NOMO-1 (cell line): Measurements from ENCODE around the gene ARHGAP24.
"Not testable (repeated sequence)": the region's sequence is repeated elsewhere in the genome, so short reads cannot be mapped to it uniquely, and the experiment has no call there.

Source experiments
- DNase-seq, 2 experiments: peaks; one replicate each; lab custom pipeline; 2025; ENCODE audit not compliant: unreplicated experiment in 2 of 2; lab: John Stamatoyannopoulos, UW

ARHGAP24 gene

DNA sequence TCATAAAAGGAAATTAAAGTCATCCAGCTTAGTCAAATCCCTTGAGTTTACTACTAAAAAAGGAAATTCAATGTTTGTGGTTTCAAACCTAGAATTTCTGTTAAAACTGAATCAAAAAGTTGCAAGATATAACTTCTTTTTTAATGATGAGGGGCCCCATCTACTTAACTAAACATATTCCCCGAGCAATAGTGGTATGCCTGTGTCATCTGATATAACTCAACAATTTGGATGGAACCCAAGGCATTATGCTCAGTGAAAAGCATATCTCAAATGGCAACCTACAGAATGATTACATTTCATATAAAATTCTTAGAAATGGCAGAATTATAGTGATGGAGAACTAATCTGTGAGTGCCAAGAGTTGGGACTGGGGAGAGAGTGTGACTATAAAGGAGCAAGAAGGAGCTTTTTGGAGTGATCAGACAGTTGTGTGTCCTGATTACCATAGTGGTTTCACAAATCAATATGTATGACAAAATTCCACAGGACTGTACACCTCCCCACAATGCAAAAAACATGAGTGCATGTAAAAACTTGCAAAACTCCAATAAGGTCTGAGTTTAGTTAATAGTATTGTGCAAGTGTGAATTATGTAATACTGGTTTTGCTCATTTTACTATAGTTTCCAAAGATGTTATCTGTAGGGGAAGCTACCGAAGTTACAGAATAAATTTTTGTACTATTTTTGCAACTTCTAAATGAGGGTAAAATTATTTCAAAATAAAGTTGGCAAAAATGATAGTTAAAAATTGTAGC lies 323.2 kb downstream of the ARHGAP24 start:
- DNase-seq, result peak; percentile 26 to 69

DNA sequence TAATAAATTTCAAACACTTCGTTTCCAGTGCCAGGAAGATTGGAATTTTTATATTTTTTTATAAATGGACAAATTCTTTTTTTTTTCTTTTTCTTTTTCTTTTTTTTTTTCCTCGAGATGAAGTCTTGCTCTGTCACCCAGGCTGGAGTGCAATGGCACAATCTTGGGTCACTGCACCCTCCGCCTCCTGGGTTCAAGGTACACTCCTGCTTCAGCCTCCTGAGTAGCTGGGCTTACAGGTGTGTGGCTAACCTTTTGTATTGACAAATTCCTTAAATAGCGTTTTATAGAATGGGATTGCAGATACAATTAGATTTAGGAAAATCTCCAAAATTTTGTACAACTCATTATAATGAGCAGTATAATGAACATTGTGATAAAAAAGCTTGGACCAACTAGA lies 328.9 kb downstream of the ARHGAP24 start:
- DNase-seq, result no peak

DNA sequence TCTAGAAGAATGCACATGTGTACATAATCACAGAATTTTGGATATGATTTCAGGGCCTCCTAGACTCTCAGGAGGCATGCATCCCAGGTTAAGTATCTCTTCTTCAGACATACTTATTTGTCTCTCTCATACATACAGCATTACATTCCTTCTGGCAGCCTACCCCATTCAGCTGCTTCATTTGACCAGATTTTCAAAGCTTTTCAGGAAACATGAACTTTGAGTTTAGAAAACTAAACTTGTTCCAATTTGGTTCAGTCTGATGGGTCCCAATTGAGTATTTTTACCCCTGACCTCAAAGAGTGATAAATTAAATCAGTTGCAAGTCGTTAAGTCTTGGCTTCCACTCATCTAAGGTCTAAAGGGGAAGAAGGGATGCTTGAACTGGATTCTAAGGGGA lies 330.9 kb downstream of the ARHGAP24 start:
- DNase-seq, result no peak

DNA sequence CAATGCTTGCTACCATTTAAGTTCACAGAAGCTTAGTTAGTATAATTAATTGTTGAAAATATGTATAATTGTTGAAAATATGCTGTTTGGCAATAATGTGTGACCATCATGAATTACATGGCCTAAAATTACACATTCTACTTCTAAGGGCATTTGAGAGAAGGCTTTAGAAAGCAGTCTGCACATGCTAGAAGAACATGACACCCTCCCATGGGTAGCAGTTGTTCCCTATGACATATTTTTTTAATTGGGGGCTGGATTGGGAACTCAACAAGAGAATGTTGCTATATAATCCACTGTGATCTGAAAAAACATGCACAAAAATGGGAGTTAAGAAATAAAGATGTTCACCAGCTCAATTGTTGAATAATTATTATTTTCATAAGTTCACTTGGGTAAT lies 331.4 kb downstream of the ARHGAP24 start:
- no peak for DNase-seq

DNA sequence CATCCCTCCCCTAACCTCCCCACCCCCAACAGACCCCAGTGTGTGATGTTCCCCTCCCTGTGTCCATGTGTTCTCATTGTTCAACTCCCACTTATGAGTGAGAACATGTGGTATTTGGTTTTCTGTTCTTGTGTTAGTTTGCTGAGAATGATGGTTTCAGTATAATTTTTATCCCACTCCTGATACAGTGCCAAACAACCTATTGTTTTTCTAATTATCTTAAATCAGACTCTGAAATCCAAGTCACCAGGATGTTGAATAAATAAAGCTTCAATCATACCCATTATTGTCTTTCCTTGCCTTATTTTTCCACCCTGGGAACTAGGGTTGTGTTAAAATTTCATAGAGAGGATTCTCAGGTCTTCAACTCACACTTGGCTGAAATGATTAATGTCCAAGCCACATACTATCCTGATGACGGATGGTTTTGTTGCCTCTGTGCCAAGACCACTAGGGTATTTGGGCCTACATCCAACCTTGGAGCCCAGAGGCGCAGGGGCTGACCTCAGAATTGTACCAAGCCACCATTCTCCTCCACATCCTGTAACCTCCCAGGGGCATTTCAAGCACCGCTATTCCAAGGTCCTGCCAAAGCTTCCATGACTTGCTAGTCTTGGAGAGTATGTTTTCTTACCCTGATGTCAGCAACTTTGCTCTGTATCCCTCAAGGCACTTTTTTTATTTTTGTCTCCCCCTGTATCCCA lies 332.4 kb downstream of the ARHGAP24 start:
- DNase-seq, result no peak

DNA sequence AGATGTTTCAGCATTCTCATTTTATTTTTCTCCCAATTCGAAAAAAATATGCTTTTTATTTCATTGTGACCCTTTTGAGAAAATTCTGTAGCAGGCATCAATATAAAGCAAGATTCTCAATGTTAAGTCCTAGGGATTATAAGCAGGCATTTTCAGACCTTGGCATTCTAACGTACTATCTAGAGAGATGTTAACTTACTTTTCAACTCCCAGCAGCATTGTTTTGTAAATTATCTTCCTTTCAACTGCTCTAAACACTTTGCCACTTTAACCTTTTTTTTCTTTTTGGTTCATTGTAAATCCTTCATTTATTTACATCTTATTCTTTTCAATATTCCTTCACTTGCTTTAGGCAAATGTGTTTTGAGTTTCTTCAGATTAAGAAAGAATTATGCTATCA lies 333.2 kb downstream of the ARHGAP24 start:
- no peak for DNase-seq

DNA sequence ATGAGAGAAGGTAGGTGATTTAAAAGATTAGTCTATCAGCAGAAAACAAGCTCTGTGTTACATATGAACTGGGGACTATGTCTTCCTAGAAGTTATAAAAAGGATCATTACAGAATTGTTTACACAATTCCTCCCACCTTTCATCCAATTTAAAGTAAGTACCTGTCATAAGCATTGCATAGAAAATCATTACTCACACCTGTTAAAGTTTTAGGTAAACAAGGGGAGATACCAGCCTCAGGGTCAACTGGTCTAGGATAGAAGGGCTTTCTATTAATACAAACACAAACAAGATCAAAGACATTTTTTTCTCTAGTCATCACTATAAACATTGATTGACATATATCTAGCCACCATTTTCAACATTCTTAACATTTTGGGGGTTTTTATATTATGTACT lies 333.9 kb downstream of the ARHGAP24 start:
- no peak for DNase-seq

DNA sequence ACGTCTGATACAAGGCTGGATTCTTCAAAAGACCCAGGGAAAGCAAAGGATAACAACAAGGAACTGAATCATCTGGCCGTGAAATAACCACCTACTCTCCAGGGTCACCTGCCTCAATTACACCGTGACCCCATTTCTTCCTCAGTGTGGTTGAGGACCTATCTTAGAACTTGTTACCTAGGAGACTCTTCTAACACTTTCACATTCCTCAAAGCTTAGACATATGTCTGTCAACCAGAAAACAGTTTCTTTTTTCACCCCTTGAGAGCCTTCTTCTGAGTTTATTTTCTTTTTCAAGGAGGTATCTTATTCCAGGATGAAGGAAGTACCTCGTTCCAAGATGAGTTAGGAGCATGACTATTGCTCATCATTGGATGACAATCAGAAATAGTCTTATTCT lies 337.8 kb downstream of the ARHGAP24 start:
- no peak for DNase-seq

DNA sequence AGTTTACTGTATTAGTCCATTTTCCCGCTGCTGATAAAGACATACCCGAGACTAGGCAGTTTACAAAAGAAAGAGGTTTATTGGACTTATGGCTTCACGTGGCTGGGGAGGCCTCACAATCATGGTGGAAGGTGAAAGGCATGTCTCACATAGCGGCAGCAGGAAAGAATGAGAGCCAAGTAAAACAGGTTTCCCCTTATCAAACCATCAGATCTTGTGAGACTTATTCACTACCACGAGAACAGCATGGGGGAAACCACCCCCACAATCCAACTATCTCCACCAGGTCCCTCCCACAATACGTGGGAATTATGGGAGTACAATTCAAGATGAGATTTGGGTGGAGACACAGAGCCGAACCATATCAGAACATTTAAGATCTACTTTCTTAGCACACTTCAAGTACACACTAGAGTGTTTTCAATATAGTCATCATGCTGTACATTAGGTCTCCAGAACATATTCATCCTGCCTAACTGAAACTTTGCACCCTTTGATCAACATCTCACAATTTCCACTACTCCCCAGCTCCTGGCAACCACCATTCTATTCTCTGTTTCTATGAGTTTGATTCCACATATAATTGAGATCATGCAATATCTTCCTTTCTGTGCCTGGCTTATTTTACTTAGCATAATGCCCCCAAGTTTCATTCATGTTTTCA lies 341.0 kb downstream of the ARHGAP24 start:
- DNase-seq, result no peak

DNA sequence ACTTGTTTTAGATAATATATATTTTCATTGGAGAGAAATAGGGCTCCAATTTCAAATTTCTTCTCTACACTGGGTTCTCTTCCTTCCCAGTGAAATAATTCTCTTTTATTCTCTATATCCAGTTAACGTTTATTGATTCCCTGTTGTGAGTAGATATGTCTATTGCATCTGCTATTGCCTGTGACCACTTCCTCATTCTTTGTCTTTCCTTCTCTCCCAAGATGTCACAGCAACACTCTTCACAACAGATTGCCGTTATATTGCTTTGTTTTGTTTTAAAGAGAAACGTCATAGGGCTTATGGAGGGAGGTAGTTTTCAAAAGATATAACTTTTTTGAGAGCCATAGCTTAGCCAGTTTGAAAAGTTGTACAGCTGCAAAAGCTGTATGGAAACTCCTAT lies 343.8 kb downstream of the ARHGAP24 start:
- no peak for DNase-seq

DNA sequence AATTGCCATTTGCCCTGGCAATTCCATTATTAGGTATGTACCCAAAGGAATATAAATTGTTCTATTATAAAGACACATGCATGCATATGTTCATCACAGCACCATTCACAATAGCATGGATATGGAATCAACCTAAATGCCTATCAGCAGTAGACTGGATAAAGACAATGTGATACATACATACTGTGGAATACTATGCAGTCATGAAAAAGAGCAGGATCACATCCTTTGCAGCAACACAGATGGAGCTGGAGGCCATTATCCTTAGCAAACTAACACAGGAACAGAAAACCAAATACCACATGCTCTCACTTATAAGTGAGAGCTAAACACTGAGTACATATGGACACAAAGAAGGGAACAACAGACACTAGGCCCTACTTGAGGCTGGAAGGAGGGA lies 345.2 kb downstream of the ARHGAP24 start:
- not testable (repeated sequence) for DNase-seq

DNA sequence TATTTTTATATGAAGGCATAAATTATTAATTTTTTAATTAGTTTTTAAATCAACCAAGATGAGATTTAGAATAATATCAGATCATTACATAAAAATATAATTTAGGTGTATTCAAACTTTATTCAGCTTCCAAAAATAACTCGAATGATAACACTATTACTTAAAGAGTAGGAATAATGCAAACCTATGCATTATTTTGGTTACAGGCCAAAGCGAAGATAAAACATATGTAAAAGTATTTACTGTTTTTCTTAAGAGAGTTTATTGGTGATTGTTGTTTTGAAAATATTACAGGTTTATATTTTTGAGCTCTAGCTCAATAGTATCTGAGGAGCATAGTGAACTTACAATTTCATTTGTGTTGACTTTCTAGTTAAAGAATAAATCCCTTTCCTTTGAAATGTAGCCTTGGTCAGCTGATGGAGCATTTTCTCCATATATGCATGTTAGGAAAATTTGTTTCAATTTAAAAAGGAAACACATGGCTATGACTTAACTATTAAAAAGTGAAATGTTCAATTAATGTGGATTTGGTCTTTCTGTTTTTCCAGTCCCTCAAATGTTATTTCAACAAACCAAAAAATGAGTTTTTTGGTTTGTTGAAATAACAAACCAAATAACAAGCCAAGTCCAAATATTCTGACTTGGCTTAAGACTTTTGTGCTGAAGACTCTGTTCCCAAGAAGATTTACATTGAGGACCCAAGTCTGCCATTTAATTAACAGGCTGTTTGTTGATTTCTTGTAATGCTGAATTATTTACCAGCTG lies 346.9 kb downstream of the ARHGAP24 start:
- DNase-seq, result no peak

DNA sequence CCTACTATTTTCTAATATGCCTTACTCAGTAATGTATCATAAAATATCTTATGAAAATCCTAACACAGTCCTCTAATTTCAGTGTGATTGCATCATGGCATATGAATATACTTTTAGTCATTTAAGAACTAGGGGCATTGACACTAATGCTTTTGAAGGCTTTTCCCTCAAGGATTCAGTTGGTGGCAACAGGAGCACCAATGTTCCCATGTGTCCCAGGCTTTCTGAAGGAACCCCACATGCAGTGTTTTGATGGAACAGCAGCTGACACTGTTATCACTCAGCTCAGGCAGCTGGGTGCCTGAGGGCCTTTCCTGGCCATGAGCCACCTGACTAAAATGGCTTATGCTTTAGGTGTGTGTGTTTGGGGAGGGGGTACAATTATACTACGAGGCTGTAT lies 348.3 kb downstream of the ARHGAP24 start:
- DNase-seq, result no peak

DNA sequence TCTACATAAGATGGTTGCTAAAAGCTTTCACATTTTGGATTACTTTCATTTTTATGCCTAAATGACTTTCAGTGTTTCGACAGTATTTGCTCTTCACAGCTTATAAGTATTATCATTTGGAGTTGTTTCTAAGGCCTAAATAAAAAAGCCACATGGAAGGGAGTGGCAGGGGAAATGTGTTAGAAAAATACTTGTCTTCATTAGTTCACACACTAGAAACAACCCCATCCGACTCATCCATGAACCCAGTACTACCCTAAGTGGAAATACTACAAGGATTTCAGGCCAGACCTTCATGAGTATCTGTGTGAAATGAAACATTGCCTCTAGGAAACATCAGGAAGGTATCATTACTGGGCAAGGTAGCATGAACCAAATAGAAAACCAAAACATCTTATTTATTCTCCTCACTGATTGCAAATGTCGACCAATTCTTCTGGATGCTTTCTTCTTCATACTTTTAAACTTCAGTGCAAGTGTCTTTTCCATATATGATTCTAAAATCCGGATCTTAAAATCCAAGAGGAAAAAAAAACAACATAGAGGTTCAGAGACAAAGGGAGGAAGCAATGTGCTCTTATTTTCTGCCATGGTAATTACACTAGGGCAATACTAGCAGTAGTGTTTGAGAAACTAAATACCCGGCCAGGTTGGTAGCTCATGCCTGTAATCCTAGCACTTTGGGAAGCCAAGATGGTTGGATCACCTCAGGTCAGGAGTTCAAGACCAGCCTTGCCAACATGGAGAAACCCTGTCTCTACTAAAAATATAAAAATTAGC lies 349.4 kb downstream of the ARHGAP24 start:
- no peak for DNase-seq

DNA sequence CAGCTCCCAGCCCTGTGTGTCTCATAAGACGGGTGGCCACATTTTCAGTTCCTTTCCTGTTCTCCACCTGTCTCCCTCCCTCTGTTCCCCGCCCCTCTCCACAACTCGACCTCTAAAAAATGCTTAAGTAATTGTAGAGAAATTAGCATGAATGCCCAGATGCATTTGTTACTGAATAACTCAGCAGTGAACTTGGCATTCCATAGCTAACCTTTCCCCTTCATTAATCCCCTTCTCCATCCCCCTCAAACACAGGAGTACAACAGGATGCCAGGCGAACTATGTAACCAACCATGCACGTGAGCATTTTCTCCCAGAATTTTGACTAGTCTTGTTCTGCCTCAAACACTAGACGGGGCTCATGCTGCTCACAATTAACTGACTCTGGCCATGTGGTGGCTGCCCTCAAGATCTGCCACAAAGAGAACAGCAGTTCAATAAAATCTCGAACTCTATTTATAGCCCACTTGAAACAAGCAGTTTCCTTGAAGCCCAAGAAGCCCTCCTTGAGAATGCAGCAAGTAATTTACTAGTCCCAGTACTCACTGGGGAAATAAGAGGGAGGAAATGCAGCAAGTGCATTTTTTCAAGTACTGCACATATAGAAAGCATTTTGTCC lies 351.2 kb downstream of the ARHGAP24 start:
- peak in 1 of 2 experiments; percentile 6 for DNase-seq

DNA sequence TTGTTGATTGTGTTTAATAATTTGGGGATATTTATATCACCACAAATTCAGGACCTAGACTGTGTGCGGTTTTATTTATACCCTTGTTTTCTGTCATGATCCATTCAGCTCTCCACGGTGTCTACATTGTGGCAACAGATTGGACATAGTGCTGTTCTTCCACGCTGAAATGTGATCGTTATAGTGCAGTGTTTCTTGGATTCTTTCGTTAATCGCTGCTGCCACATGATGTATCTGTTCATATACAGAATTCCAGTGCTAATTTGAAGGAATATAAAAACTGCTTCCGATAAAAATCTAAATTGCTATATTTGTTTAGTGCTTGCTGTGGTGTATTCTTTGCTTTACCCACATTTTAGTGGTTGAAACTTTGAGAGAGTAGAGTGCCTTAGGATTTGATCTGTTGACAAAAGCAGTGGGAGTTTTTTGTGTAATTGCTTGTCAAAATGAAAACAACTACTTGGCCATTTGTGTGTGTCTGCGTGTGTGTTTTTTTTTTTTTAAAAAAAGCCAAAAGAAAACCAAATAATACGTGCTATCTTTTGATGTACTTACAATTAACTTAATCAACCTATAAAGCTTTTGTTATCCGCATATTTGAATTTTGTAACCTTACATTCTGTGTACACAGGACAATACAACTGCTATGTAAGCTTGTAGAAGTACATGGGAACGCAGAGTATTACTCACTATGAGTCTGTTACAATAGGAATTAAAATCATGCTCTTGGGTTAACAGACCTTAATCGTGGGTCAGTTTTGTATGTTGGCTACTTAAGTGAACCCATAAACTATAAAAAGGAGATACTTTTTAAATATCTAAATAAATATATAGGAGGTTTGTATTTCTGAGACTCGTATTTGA lies 353.3 kb downstream of the ARHGAP24 start:
- DNase-seq, result no peak

DNA sequence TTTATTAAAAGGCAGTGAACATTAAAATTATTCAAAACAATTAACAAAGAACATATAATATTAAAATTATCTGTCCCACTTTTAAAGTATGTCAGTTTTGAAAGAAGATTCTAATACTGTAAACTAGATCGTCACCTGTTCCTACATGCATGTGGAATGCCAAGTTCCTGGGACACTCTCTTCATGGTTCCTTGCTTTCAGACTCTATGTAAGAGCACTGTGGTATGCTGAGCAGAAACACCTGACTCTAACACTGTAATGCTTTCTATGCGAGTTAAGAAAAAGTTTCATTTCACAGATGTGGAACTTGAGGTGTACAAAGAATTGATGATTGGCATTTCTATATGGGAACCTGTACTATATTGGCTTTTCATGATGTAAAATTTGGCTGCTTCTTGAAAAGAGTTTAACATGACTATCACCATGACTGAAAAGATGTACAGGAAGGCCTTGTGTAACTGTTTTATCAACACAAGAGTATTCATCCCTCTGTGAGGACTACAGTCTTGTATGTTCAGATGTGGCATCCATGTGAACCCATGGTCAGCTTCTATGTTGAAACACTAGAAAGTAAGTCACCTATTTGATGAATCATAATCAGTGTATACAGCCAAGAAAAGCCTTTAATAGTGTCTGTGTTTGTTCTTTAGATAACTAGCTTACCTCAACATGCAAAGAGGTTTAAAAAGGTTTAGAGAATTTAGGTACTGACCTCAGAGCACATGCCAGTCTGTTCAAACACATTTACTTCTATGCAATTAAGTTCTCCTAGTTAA lies 354.5 kb downstream of the ARHGAP24 start:
- no peak for DNase-seq

DNA sequence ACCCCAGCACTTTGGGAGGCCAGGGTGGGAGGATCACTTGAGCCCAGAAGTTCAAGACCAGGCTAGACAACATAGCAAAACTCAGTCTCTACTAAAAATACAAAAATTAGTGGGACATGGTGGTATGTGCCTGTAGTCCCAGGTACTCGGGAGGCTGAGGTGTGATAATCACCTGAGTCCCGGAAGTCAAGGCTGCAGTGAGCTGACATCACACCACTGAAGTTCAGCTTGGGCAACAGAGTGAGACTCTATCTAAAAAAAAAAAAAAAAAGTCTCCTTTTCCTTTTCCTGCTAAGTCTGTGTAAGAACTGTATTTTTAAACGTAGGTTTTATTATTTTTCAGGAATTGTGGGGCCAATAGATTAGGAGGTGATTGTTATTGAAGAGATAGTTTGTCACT lies 356.7 kb downstream of the ARHGAP24 start:
- no peak for DNase-seq
